AG04450 (cell line): ENCODE results near the gene GRAP2. TPM values are rescaled to one million over a fixed set of nuclear protein-coding genes. Genes with fewer than 3 reads are reported as not detected.

Experiments
- CTCF ChIA-PET: fragments of 300-600, 350-600 bp; formaldehyde crosslinking; extraction: SDS; loops from one replicate; lab custom pipeline; 2022; ENCODE audit warnings: antibody characterized with exemption, inconsistent platforms; lab: Charles Lee
- POLR2A ChIA-PET: fragments of 350-600 bp; formaldehyde crosslinking; extraction: SDS; loops from one replicate; lab custom pipeline; 2021; ENCODE audit warnings: antibody characterized with exemption, inconsistent platforms; lab: Yijun Ruan, JAX
- DNase-seq: peaks from one replicate; pipeline ENCODE4 v3.0.0-alpha.2; 2011; ENCODE audit warnings: low read depth, low spot score
- H3K27ac ChIP-seq: one replicate; pipeline ENCODE4 v1.5.1; 2012; ENCODE audit warnings: low read depth, low read length, control low read depth
- H3K27me3 ChIP-seq: one replicate; pipeline ENCODE4 v1.6.0; 2012; ENCODE audit warnings: low read length; ENCODE audit not compliant: control insufficient read depth, insufficient read depth
- H3K4me3 ChIP-seq: 2 replicates; pipeline ENCODE4 v1.5.1; 2011; ENCODE audit warnings: mild to moderate bottlenecking, low read depth, low read length, control low read depth
- H3K9me3 ChIP-seq: 2 replicates; pipeline ENCODE4 v1.5.1; 2012; ENCODE audit warnings: low read length; ENCODE audit not compliant: control insufficient read depth, insufficient read depth
- CTCF ChIP-seq: IDR thresholded peaks from 2 replicates; pipeline ENCODE4 v1.5.1; 2011; ENCODE audit warnings: low read depth, low read length, control low read depth, inconsistent platforms
- polyA plus RNA-seq: library from polyadenylated mRNA; depleted of rRNA; stranded (reverse); fragments of >200 nt; gene quantifications from 2 replicates; pipeline ENCODE4 v1.2.3, GENCODE V29; 2011

The GRAP2 gene
- polyA plus RNA-seq, 1 experiment, result not detected

- H3K27me3 ChIP-seq, result no peaks in the 10 kb centered on the region
- no peak for TF ChIP-seq CTCF
- POLR2A ChIA-PET, result no interaction called here
- H3K27ac ChIP-seq, result no peak overlapping the region
- no peak overlapping the region for H3K4me3 ChIP-seq
- H3K9me3 ChIP-seq, result no peaks in the 10 kb centered on the region; the same call in 1 of the 2 replicates
- CTCF ChIA-PET, result interaction anchor here (0.6 kb wide), 1 partner anchor 78 kb away, joined by 3 read pairs; no protein-coding TSS in a partner anchor
- DNase-seq, result no peak
These were observed 58.2 kb downstream of the GRAP2 start for GRCh38 chr22:39958949-39959639.

GRCh38 chr22:39959640-39960447, 59.0 kb downstream of the GRAP2 start, which contains the start of gene TMA7B:
TSS of gene TMA7B (plus strand) at chr22:39960397. CDS start at chr22:39964375, 3,978 bp downstream.
- CTCF ChIA-PET, result no interaction called here
- peak within 1 kb of the TSS; percentile 93 for H3K27ac ChIP-seq
- peak; percentile 21 for DNase-seq
- POLR2A ChIA-PET, result no interaction called here
- no peaks in the 10 kb centered on the region for H3K9me3 ChIP-seq
- no peaks in the 10 kb centered on the region for H3K27me3 ChIP-seq
- peak within 1 kb of the TSS; percentile 23 for H3K4me3 ChIP-seq
- TF ChIP-seq CTCF, result peak; percentile 54

DNA sequence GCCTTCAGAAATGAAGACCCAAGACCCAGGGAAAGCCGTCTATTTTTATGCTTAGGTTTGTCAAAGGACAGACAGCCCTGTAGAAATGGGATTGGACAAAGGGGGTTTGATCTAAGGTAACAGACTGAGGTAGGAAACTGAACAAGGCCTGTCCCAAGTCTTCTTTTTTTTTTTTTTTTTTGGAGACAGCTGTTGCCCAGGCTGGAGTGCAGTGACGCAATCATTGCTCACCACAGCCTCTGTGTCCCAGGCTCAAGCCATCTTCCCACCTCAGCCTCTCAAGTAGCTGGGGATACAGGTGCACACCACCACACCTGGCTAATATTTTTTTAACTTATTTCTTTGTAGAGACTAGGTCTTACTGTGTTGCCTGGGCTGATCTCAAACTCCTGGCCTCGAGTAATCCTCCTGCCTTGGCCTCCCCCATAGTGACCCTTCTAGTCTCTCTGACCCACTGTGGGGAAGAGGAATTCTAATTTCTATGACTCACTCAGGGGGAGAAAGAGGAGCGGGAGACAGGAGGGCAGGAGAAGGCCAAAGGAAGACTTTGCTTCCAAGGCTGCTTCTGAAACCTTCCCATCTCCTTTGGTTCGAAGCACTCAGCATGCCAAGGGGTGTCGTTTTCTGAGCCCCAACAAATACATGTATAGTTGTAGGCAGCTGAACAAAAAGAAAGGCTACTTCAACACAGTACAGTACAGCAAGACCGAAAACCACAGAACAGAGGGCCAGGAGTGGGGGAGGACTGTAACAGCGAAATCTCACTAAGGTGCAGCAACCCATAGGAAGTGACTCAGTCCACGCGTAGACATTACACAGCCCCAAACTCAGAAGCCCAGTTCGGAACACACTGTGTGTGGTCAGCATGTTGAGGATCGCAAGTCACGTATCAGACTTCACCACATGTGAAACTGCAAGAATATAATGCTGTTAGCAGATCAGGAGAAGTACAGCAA, 60.2 kb downstream of the GRAP2 start:
- Histone ChIP-seq H3K9me3 (no peaks in the 10 kb centered on the region), H3K27ac (peak overlapping the region; percentile 93), H3K4me3 (peak overlapping the region; percentile 23), H3K27me3 (no peaks in the 10 kb centered on the region)
- DNase-seq, result peak; percentile 91
- no peak for TF ChIP-seq CTCF
- ChIA-PET POLR2A (no interaction called here), CTCF (interaction anchor here (0.9 kb wide), 1 partner anchor 29 kb away, joined by 5 read pairs; no protein-coding TSS in a partner anchor)

GRCh38 chr22:39962071-39962470, 61.2 kb downstream of the GRAP2 start:
- TF ChIP-seq CTCF, result no peak
- no peak overlapping the region for H3K4me3 ChIP-seq
- POLR2A ChIA-PET, result no interaction called here
- DNase-seq, result no peak
- CTCF ChIA-PET, result interaction anchor here (0.9 kb wide), 1 partner anchor 427 kb away, joined by 4 read pairs; no protein-coding TSS in a partner anchor
- peak overlapping the region; percentile 43 for H3K27ac ChIP-seq
- H3K9me3 ChIP-seq, result no peaks in the 10 kb centered on the region
- no peaks in the 10 kb centered on the region for H3K27me3 ChIP-seq
